GM19023 (cell line): ENCODE data around the gene CUX1.
"Not testable (repeated sequence)": the region's sequence is repeated elsewhere in the genome, so short reads cannot be mapped to it uniquely, and the experiment has no call there.

Experiments used
- ATAC-seq: cut with Tn5 transposase; IDR thresholded peaks from one replicate; pipeline ENCODE4 v1.9.1; 2021; ENCODE audit warnings: mild to moderate bottlenecking, moderate library complexity; ENCODE audit not compliant: unreplicated experiment

The CUX1 gene

DNA sequence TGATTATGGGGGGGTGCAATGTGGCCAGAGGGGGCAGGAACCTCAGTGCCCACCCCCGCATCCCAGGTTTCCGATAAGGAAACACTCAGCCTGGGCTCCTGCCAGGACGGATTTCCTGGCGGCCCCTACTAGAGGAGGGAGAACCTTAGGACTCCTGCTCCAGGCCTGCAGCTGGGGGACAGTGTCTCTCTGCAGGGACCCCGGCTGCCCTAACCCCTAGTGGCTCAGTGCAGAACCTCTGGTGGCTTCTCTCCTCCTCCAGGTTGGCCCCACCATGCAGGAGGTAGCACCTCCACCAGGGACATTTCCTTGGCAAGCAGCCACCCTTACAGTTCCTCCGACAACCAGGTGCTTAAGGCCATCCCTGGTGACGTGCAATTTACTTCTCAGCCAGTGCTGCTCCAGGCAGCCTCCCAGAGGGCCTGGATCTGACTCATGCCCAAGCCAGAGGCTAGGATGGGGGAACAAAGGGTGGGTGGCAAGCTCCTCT is 501.1 kb downstream of the CUX1 start:
- no peak for ATAC-seq

DNA sequence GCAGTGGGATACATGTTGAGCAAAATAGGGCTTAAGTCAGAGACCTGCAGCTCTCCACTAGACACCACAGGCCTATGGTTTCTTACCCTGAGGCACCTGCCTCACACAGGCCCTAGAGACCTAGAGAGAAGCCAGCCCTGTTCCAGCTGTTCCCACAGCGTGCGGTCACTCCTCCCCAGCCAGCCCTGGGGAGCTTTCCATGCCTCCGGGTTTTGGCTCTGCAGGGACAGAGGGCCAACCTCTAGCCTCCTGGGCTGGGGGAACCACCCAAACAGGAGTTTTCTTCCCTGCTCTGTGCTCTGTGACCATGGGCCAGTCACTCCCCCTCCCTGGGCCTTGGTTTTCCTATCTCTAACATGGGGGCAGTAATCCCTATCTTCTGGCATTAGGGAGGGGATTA is 502.2 kb downstream of the CUX1 start:
- no peak for ATAC-seq

DNA sequence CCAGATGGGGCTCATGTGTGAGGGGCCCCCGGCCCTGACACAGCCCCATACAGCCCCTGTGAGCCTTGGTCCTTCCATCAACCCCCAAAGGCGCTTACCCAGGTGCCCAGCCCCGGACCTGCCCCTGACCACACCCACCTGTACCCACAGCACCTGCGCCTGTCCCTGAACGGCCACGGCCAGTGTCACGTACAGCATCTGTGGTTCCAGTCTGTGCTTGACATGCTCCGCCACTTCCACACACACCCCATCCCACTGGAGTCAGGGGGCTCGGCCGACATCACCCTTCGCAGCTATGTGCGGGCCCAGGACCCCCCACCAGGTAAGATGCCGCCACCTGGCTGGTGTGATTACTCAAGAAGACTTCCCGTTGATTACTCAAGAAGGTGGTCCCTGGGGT is 502.8 kb downstream of the CUX1 start:
- no peak for ATAC-seq

DNA sequence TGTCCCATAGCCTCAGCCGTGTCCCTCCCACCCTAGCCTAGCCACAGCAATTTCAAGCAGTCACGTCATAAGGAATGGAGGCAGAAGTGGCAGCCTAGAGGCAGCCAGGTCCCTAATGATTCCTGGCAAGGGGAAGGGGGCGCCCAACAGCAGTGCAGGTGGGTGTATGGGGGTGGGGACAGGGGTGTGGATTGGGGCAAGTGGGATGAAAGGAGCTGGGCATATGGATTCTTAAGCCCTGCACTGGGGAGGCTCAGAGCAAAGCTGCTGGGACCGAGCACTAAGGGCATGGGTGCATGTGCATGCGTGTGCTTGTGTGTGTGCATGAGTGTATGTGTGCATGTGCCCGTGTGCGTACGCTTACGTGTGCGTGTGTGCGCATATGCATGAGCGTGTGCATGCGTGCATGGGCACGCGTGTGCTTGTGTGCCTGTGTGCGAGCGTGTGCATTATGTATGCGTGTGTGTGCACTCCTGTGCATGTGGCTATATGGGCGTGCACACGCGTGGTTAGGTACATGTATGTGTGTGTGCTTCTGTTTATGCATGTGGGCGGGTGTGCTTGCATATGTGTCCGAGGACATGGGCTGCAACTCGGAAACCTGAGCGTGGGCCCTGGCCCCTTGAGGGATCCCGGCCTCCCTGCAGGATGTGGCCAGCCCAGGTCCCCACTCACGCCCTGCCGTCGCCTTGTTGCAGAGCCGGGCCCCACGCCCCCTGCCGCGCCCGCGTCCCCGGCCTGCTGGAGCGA is 503.4 kb downstream of the CUX1 start:
- no peak for ATAC-seq

DNA sequence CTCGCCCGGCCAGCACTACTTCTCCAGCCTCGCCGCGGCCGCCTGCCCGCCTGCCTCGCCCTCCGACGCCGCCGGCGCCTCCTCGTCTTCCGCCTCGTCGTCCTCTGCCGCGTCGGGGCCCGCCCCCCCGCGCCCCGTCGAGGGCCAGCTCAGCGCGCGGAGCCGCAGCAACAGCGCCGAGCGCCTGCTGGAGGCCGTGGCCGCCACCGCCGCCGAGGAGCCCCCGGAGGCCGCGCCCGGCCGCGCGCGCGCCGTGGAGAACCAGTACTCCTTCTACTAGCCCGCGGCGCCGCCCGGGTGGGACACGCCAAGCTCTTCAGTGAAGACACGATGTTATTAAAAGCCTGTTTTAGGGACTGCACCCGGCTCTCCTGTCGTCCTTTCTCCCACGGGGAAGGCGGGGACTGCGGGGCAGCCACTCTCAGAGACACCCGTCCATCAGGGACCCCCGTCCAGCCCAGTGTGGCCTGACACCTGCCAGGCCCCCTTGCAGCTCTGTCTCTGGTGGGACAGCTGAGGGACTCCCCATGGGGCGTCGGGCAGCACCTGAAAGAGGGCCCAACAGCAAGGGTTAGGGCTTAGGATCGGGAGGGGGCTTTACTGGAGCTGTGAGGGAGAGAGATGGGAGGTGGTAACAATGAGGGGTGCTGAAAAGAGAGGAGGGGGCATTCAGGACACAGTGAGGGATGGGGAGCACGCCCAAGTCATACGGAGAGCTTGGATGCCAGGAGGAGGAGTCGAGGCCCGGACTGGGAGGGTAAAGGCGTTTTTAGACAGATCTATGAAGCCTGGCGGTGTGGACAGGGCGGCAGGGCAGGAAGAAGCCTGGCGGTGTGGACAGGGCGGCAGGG is 504.1 kb downstream of the CUX1 start:
- ATAC-seq = no peak

DNA sequence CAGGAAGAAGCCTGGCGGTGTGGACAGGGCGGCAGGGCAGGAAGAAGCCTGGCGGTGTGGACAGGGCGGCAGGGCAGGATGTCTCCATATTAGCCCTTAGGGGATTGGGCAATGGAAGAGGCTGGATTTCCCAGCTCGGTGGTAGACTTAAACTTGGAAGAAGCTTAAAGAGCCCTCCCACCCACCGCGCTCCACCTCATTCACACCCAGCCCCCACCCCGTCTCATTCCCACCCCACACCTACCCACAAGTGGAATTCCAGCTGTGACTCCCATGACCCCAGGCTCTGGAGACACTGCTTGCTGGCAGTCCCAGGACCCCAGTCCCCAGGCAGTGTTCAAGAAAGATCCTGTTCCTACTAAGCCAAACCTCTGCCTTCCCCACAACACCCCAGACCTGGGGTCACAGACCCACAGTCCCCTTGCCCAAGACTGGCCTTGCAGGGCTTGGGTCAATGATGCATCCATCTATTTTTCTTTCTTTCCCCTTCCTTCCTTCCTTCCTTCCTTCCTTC is 504.8 kb downstream of the CUX1 start:
- no peak for ATAC-seq

DNA sequence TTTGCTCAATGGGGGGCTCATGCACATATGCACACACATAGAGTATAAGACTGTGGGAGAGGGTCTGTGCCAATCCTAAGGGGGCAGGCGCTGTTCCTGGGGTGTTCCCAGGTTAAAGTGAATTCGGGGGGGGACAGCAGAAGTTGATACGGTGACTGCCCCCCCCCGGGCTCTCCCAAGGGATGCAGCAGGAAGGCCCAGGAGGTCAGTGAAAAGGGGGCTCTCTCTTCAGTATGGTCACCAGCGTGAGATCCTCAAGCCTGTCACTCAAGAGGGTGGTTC is 506.4 kb downstream of the CUX1 start:
- ATAC-seq = no peak

DNA sequence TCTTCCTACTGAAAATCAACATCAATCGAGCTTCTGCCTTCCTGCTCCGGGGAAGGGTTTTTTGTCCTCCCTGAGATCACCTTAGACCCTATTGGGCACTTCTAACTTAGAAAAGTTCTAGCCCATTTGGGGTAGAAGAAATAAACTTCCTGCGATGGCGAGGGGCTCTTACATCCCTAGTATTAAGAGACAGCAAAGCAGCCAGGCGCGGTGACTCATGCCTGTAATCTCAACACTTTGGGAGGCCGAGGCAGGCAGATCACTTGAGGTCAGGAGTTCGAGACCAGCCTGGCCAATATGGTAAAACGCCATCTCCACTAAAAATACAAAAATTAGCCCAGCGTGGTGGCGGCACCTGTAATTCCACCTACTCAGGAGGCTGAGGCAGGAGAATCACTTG is 507.7 kb downstream of the CUX1 start:
- ATAC-seq = not testable (repeated sequence)

DNA sequence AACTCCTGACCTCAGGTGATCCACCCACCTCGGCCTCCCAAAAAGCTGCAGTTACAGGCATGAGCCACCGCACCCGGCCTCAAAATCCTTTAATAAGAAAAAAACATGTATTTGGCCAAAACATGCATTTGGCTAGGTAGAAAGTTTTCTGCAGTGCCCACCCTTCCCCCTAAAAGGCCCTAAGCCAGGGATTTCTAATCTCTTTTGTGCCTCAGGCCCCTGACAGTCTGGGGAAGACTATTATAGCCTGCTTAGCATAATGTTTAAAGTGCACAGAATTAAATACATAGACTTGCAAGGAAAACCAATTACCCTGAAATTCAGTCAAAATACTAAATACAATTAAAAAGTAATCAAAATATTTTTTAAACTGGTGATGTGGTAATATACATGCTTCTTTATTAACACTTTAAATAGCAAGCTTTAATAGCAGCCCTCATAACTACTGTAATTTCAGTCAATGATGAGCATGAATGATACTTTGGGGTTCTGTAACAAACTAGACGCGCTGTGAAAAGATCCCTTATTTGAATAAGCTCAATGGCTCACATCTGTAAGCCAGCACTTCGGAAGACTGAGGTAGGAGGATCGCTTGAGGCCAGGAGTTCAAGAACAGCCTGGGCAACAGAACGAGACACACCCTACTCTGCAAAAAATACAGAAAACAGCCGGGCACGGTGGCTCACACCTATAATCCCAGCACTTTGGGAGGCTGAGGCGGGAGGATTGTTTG is 508.9 kb downstream of the CUX1 start:
- ATAC-seq = no peak

DNA sequence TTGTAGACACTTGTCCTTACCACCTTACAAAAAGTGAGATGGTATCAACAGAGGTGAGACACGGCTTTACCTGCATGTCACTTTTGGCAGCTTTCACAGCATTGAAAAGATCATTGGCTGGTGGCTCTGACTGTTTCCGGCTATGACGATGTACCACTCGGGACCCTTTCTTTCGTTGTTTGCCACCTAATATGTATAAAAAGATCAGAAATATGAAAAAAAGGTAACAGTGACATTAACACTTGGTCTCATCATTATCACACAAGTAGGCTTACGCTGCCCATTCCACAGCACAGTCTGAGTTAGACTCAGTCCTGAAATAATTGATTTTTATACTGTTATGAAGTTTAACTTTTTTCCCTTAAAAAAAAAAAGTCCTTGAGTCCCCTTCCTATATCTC is 509.8 kb downstream of the CUX1 start:
- not testable (repeated sequence) for ATAC-seq

DNA sequence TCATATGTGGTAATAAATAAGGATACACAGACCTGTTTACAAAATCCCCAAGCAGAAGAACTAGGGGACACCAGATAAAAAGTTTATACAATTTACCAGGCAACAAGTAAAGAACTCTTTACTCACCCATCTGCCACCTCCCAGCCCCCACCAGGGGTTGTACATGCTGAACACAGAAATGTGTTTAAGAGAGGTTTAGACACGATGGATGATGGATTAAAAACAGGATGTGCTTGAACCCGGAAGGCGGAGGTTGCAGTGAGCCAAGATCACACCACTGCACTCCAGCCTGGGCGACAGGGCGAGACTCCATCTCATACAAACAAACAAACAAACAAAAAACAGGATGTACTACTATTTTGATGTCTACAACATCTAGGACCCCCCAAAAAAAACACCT is 511.4 kb downstream of the CUX1 start:
- ATAC-seq = not testable (repeated sequence)

DNA sequence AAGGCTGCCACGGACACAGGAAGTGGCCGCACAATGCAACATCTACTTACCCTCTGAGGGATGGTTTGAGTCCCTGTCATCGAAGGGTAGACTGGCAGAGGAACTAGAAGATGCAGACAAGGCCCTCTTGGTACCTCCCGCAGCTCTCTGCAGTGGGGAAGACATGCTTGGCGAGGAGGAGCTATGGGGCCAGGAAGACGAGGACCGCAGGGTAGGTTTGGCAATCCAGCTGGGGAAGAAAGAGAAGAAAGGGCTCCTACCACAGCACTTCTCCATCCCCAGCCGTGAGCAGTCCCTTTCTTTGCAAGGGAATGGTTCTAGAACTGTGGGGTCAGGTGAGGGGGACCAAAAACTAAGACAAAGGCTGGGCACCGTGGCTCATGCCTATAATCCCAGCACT is 511.9 kb downstream of the CUX1 start:
- not testable (repeated sequence) for ATAC-seq

DNA sequence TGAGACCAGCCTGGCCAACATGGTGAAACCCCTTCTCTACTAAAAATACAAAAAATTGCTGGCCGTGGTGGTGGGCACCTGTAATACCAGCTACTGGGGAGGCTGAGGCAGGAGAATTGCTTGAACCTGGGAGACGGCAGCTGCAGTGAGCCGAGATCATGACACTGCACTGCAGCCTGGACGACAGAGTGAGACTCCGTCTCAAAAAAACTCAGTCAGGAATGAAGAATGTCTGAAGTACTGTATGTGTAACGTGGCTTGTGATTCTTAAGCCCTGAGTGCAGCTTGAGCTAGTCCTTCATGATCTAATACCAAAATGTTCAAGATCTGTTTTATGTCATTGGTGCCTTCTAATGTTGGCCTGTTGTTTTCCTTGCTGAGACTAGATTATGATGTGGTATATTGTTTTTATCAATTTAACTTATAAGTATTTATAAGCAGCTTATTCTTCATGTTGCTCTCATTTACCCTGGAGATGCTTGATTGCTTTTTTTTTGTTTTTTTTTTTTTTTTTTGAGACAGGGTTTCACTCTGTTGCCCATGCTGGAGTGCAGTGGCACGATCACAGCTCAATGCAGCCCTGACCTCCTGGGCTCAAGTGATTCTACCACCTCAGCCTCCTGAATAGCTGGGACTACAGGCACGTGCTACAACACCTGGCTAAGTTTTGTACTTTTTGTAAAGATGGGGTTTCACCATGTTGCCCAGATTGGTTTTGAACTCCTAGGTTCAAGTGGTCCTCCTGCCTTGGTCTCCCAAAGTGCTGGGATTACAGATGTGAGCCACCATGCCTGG is 513.4 kb downstream of the CUX1 start:
- ATAC-seq = not testable (repeated sequence)
